Astrocyte (in vitro differentiated cells and primary cell): ENCODE measurements around the gene RAD52.

Experiments used
- EZH2 ChIP-seq: IDR thresholded peaks from 2 replicates; pipeline ENCODE4 v1.6.1; 2012; ENCODE audit warnings: mild to moderate bottlenecking, low read length, inconsistent platforms; ENCODE audit not compliant: insufficient read depth
- TF ChIP-seq, protein P1 (sequence below): IDR thresholded peaks from 2 replicates; pipeline ENCODE4 v1.5.1; 2011; ENCODE audit warnings: low read depth, mild to moderate bottlenecking, inconsistent platforms, low read length, moderate library complexity; ENCODE audit not compliant: insufficient read depth

DNA sequence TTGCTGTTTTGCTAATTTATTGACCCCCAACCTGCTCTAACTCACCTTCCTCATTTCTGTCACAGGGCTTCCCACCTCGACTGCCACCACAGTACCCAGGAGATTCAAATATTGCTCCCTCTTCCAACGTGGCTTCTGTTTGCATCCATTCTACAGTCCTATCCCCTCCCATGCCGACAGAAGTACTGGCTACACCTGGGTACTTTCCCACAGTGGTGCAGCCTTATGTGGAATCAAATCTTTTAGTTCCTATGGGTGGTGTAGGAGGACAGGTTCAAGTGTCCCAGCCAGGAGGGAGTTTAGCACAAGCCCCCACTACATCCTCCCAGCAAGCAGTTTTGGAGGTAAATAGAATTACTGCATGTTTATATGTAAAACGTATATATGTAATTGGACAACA lies 68.8 kb downstream of the RAD52 start:
- TF ChIP-seq, protein P1, sequence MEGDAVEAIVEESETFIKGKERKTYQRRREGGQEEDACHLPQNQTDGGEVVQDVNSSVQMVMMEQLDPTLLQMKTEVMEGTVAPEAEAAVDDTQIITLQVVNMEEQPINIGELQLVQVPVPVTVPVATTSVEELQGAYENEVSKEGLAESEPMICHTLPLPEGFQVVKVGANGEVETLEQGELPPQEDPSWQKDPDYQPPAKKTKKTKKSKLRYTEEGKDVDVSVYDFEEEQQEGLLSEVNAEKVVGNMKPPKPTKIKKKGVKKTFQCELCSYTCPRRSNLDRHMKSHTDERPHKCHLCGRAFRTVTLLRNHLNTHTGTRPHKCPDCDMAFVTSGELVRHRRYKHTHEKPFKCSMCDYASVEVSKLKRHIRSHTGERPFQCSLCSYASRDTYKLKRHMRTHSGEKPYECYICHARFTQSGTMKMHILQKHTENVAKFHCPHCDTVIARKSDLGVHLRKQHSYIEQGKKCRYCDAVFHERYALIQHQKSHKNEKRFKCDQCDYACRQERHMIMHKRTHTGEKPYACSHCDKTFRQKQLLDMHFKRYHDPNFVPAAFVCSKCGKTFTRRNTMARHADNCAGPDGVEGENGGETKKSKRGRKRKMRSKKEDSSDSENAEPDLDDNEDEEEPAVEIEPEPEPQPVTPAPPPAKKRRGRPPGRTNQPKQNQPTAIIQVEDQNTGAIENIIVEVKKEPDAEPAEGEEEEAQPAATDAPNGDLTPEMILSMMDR = no peak
- TF ChIP-seq EZH2 = no peak
